ENCODE measurements around the gene BMF. TPM values are rescaled to one million over a fixed set of nuclear protein-coding genes. Genes with fewer than 3 reads are reported as not detected.
A peak's percentile ranks its signal among the peaks of the same experiment; 100 is the strongest.

Gene BMF
- total RNA-seq, 1 donor from 2014 or later = 153 TPM

- Mint-ChIP-seq H3K27ac (ENCODE audit: unreplicated experiment) (no peak overlapping the region), H3K36me3 (ENCODE audit: low read depth, unreplicated experiment) (no peaks in the 10 kb centered on the region)
These were observed 4.1 kb upstream of the BMF start for GRCh38 chr15:40112789-40113188.

GRCh38 chr15:40111888-40112287, 3.2 kb upstream of the BMF start:
- Mint-ChIP-seq H3K27me3 (ENCODE audit: unreplicated experiment) (peaks cover 5% of the 10 kb centered on the region), H3K36me3 (ENCODE audit: low read depth, unreplicated experiment) (no peaks in the 10 kb centered on the region), H3K4me1 (ENCODE audit: unreplicated experiment) (peaks cover 19% of the 10 kb centered on the region), H3K4me3 (ENCODE audit: unreplicated experiment) (no peak overlapping the region), H3K27ac (ENCODE audit: unreplicated experiment) (no peak overlapping the region), H3K9me3 (ENCODE audit: unreplicated experiment) (no peaks in the 10 kb centered on the region)
- DNase-seq (ENCODE audit: low spot score) = no peak
- no peak for TF ChIP-seq CTCF (IDR thresholded peaks at IDR 0.05; ENCODE audit: unreplicated experiment)

More at GRCh38 chr15:40112789-40113188, 4.1 kb upstream of the BMF start:
- no peak for DNase-seq (ENCODE audit: low spot score)
- Mint-ChIP-seq H3K4me3 (ENCODE audit: unreplicated experiment) (no peak overlapping the region), H3K4me1 (ENCODE audit: unreplicated experiment) (peaks cover 10% of the 10 kb centered on the region), H3K27me3 (ENCODE audit: unreplicated experiment) (peaks cover 4% of the 10 kb centered on the region), H3K9me3 (ENCODE audit: unreplicated experiment) (no peaks in the 10 kb centered on the region)
- no peak for TF ChIP-seq CTCF (IDR thresholded peaks at IDR 0.05; ENCODE audit: unreplicated experiment)

GRCh38 chr15:40110866-40111550, 2.3 kb upstream of the BMF start:
- peaks cover 3% of the 10 kb centered on the region for H3K36me3 Mint-ChIP-seq (ENCODE audit: low read depth, unreplicated experiment)
- H3K4me1 Mint-ChIP-seq (ENCODE audit: unreplicated experiment) = peaks cover 27% of the 10 kb centered on the region
- H3K9me3 Mint-ChIP-seq (ENCODE audit: unreplicated experiment) = no peaks in the 10 kb centered on the region
- H3K27me3 Mint-ChIP-seq (ENCODE audit: unreplicated experiment) = peaks cover 10% of the 10 kb centered on the region
- no peak for DNase-seq (ENCODE audit: low spot score)
- no peak overlapping the region for H3K27ac Mint-ChIP-seq (ENCODE audit: unreplicated experiment)
- no peak overlapping the region for H3K4me3 Mint-ChIP-seq (ENCODE audit: unreplicated experiment)
- TF ChIP-seq CTCF (IDR thresholded peaks at IDR 0.05; ENCODE audit: unreplicated experiment) = no peak

GRCh38 chr15:40108061-40108854, 421 bp downstream of the BMF start:
- H3K27ac Mint-ChIP-seq (ENCODE audit: unreplicated experiment) = peak overlapping the region; percentile 80
- peaks cover 17% of the 10 kb centered on the region for H3K27me3 Mint-ChIP-seq (ENCODE audit: unreplicated experiment)
- TF ChIP-seq CTCF (IDR thresholded peaks at IDR 0.05; ENCODE audit: unreplicated experiment) = no peak
- peak overlapping the region; percentile 98 for H3K4me3 Mint-ChIP-seq (ENCODE audit: unreplicated experiment)
- H3K36me3 Mint-ChIP-seq (ENCODE audit: low read depth, unreplicated experiment) = peaks cover 22% of the 10 kb centered on the region
- no peaks in the 10 kb centered on the region for H3K9me3 Mint-ChIP-seq (ENCODE audit: unreplicated experiment)
- peaks cover 42% of the 10 kb centered on the region for H3K4me1 Mint-ChIP-seq (ENCODE audit: unreplicated experiment)
- DNase-seq (ENCODE audit: low spot score) = peak; percentile 30

Data from endothelial cell (in vitro differentiated cells).